HUDEP-2 (cell line): ENCODE results near the gene COP1.
"Not testable (repeated sequence)": the region's sequence is repeated elsewhere in the genome, so short reads cannot be mapped to it uniquely, and the experiment has no call there.

Source experiments
- DNase-seq, 76 experiments: peaks; one replicate each; lab custom pipeline; 2025; ENCODE audit not compliant: unreplicated experiment in 76 of 76; lab: John Stamatoyannopoulos, UW

The COP1 gene

GRCh38 chr1:176051402-176051801 is 155.7 kb downstream of the COP1 start:
- DNase-seq = no peak

GRCh38 chr1:176049582-176049981 is 157.5 kb downstream of the COP1 start:
- DNase-seq = no peak

- DNase-seq = no peak
Observed at GRCh38 chr1:176046926-176047325, 160.2 kb downstream of the COP1 start.

GRCh38 chr1:176043537-176043936 is 163.5 kb downstream of the COP1 start:
- no peak for DNase-seq

GRCh38 chr1:176033881-176034280 is 173.2 kb downstream of the COP1 start:
- DNase-seq = no peak

- no peak for DNase-seq
Observed at GRCh38 chr1:176033474-176033873, 173.6 kb downstream of the COP1 start.

- DNase-seq = no peak
Observed at GRCh38 chr1:176032040-176032645, 174.9 kb downstream of the COP1 start.

- no peak for DNase-seq
Observed at GRCh38 chr1:176029609-176030008, 177.5 kb downstream of the COP1 start.

- DNase-seq = no peak
Observed at GRCh38 chr1:176029155-176029554, 177.9 kb downstream of the COP1 start.

- DNase-seq = not testable (repeated sequence)
Observed at GRCh38 chr1:176027934-176028333, 179.2 kb downstream of the COP1 start.

- DNase-seq = no peak
Observed at GRCh38 chr1:176022574-176022973, 184.5 kb downstream of the COP1 start.

GRCh38 chr1:176017722-176018121 is 189.4 kb downstream of the COP1 start:
- DNase-seq = no peak

- DNase-seq = no peak
Observed at GRCh38 chr1:176009951-176010350, 197.1 kb downstream of the COP1 start.

- DNase-seq = not testable (repeated sequence)
Observed at GRCh38 chr1:176007756-176008389, 199.2 kb downstream of the COP1 start.

GRCh38 chr1:175994660-175995059 is 212.4 kb downstream of the COP1 start:
- not testable (repeated sequence) for DNase-seq

GRCh38 chr1:175992825-175993224 is 214.3 kb downstream of the COP1 start:
- not testable (repeated sequence) for DNase-seq

GRCh38 chr1:175992202-175992601 is 214.9 kb downstream of the COP1 start:
- not testable (repeated sequence) for DNase-seq

- DNase-seq = no peak
Observed at GRCh38 chr1:175984813-175985212, 222.3 kb downstream of the COP1 start.

- no peak for DNase-seq
Observed at GRCh38 chr1:175984057-175984812, 222.9 kb downstream of the COP1 start.

- DNase-seq = not testable (repeated sequence)
Observed at GRCh38 chr1:175983363-175983762, 223.7 kb downstream of the COP1 start.

- DNase-seq = no peak
Observed at GRCh38 chr1:175981128-175981527, 226.0 kb downstream of the COP1 start.

- no peak for DNase-seq
Observed at GRCh38 chr1:175978926-175979325, 228.2 kb downstream of the COP1 start.
